ENCODE measurements around the gene TPPP2. TPM values are rescaled to one million over a fixed set of nuclear protein-coding genes. Genes with fewer than 3 reads are reported as not detected.
A peak's percentile ranks its signal among the peaks of the same experiment; 100 is the strongest.

Gene TPPP2
- total and polyA plus RNA-seq, 2 experiments from 2014 or later = 0.39 to 0.92 TPM

GRCh38 chr14:21026274-21026987 is 3.6 kb upstream of the TPPP2 start:
- peak overlapping the region; percentile 92 for H3K27ac ChIP-seq
- no peaks in the 10 kb centered on the region for H3K9me3 ChIP-seq (ENCODE audit: low read depth)
- peak overlapping the region; percentile 65 for H3K4me3 ChIP-seq
- TF ChIP-seq CTCF (IDR thresholded peaks at IDR 0.05; ENCODE audit: low read depth, low read length) = no peak
- no peaks in the 10 kb centered on the region for H3K27me3 ChIP-seq
- H3K36me3 ChIP-seq = peaks cover 1% of the 10 kb centered on the region
- no peak for DNase-seq (ENCODE audit: low read depth in 1 of 2, low spot score in 1 of 2)
- H3K4me1 ChIP-seq (ENCODE audit: low read depth) = peaks cover 35% of the 10 kb centered on the region

GRCh38 chr14:21026988-21027315 is 3.1 kb upstream of the TPPP2 start:
- TF ChIP-seq CTCF (IDR thresholded peaks at IDR 0.05; ENCODE audit: low read depth, low read length) = no peak
- Histone ChIP-seq H3K4me3 (no peak overlapping the region), H3K27me3 (no peaks in the 10 kb centered on the region), H3K4me1 (ENCODE audit: low read depth) (peaks cover 35% of the 10 kb centered on the region), H3K36me3 (no peaks in the 10 kb centered on the region), H3K9me3 (ENCODE audit: low read depth) (no peaks in the 10 kb centered on the region), H3K27ac (peak overlapping the region; percentile 92)
- DNase-seq (ENCODE audit: low read depth in 1 of 2, low spot score in 1 of 2) = peak in 1 of 2 donors; percentile 54

GRCh38 chr14:21030531-21030930 is 514 bp downstream of the TPPP2 start:
- no peaks in the 10 kb centered on the region for H3K27me3 ChIP-seq

GRCh38 chr14:21032326-21033132 is 2.5 kb downstream of the TPPP2 start:
- Histone ChIP-seq H3K4me1 (ENCODE audit: low read depth) (peaks cover 5% of the 10 kb centered on the region), H3K9me3 (ENCODE audit: low read depth) (no peaks in the 10 kb centered on the region), H3K27ac (no peak overlapping the region), H3K36me3 (no peaks in the 10 kb centered on the region), H3K27me3 (no peaks in the 10 kb centered on the region), H3K4me3 (no peak overlapping the region)
- no peak for TF ChIP-seq CTCF (IDR thresholded peaks at IDR 0.05; ENCODE audit: low read depth, low read length)
- no peak for DNase-seq (ENCODE audit: low read depth in 1 of 2, low spot score in 1 of 2)

More at GRCh38 chr14:21030531-21030930, 514 bp downstream of the TPPP2 start:
- Histone ChIP-seq H3K27ac (no peak overlapping the region), H3K9me3 (ENCODE audit: low read depth) (no peaks in the 10 kb centered on the region), H3K4me3 (no peak overlapping the region), H3K36me3 (no peaks in the 10 kb centered on the region), H3K4me1 (ENCODE audit: low read depth) (peaks cover 24% of the 10 kb centered on the region)
- DNase-seq (ENCODE audit: low read depth in 1 of 2, low spot score in 1 of 2) = no peak
- TF ChIP-seq CTCF (IDR thresholded peaks at IDR 0.05; ENCODE audit: low read depth, low read length) = no peak

- Histone ChIP-seq H3K4me1 (ENCODE audit: low read depth) (peaks cover 3% of the 10 kb centered on the region), H3K36me3 (no peaks in the 10 kb centered on the region), H3K9me3 (ENCODE audit: low read depth) (no peaks in the 10 kb centered on the region), H3K27me3 (no peaks in the 10 kb centered on the region), H3K4me3 (no peak overlapping the region), H3K27ac (no peak overlapping the region)
- no peak for TF ChIP-seq CTCF (IDR thresholded peaks at IDR 0.05; ENCODE audit: low read depth, low read length)
- no peak for DNase-seq (ENCODE audit: low read depth in 1 of 2, low spot score in 1 of 2)
Measured at GRCh38 chr14:21033133-21033698, 3.2 kb downstream of the TPPP2 start.

Data from cardiac muscle cell (in vitro differentiated cells and primary cell).